Osteocyte (in vitro differentiated cells): Measurements from ENCODE around the gene RAB43. TPM values are rescaled to one million over a fixed set of nuclear protein-coding genes. Genes with fewer than 3 reads are reported as not detected.

Experiments used
- DNase-seq: peaks from one replicate; pipeline ENCODE4 v3.0.0; 2021; ENCODE audit warnings: mixed read lengths; ENCODE audit not compliant: unreplicated experiment; ENCODE audit errors: extremely low spot score
- H3K27ac Mint-ChIP-seq: one replicate; pipeline ENCODE4 v1.8.0; 2021; ENCODE audit warnings: mild to moderate bottlenecking, mixed read lengths; ENCODE audit not compliant: unreplicated experiment
- H3K27me3 Mint-ChIP-seq: one replicate; pipeline ENCODE4 v1.8.0; 2021; ENCODE audit warnings: mixed read lengths; ENCODE audit not compliant: unreplicated experiment
- H3K36me3 Mint-ChIP-seq: one replicate; pipeline ENCODE4 v1.8.0; 2021; ENCODE audit warnings: mixed read lengths; ENCODE audit not compliant: unreplicated experiment
- H3K4me1 Mint-ChIP-seq: one replicate; pipeline ENCODE4 v1.8.0; 2021; ENCODE audit warnings: mixed read lengths; ENCODE audit not compliant: unreplicated experiment
- H3K4me3 Mint-ChIP-seq: one replicate; pipeline ENCODE4 v1.8.0; 2021; ENCODE audit warnings: mild to moderate bottlenecking, moderate library complexity, mixed read lengths; ENCODE audit not compliant: unreplicated experiment
- H3K9me3 Mint-ChIP-seq: one replicate; pipeline ENCODE4 v1.8.0; 2021; ENCODE audit warnings: mixed read lengths; ENCODE audit not compliant: unreplicated experiment
- total RNA-seq: library from RNA; stranded (reverse); gene quantifications from 2 replicates; pipeline ENCODE4 v1.2.1, GENCODE V29; 2021
- TF ChIP-seq, protein P1 (sequence below): fragments of 200-600 bp; sonication (generic); IDR thresholded peaks from 2 replicates; pipeline ENCODE4 v1.5.0; 2021; ENCODE audit warnings: antibody characterized with exemption, mild to moderate bottlenecking, moderate library complexity

RAB43 gene
- total RNA-seq, 1 donor from 2014 or later = 23.2 TPM

DNA sequence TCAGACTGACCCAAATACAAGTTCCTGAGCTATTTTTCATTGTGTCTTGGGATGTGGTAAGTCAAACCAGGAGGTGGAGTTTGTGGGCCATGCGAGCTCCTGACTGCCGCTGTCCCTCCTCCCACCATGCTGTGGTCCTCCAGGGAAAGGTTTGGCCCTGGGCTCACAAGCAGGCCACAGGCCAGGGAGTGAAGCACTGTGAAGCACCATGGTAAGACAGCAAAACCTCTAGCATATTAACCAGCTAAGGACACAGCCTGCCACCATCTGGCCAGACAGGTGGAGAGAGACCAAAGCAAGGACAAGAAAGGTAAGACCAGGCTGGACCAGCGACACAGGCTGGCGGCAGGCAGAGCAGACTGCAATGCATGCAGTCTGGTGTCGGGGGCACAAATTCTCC lies 15.3 kb downstream of the RAB43 start:
- no peak overlapping the region for H3K4me3 Mint-ChIP-seq
- TF ChIP-seq, protein P1, sequence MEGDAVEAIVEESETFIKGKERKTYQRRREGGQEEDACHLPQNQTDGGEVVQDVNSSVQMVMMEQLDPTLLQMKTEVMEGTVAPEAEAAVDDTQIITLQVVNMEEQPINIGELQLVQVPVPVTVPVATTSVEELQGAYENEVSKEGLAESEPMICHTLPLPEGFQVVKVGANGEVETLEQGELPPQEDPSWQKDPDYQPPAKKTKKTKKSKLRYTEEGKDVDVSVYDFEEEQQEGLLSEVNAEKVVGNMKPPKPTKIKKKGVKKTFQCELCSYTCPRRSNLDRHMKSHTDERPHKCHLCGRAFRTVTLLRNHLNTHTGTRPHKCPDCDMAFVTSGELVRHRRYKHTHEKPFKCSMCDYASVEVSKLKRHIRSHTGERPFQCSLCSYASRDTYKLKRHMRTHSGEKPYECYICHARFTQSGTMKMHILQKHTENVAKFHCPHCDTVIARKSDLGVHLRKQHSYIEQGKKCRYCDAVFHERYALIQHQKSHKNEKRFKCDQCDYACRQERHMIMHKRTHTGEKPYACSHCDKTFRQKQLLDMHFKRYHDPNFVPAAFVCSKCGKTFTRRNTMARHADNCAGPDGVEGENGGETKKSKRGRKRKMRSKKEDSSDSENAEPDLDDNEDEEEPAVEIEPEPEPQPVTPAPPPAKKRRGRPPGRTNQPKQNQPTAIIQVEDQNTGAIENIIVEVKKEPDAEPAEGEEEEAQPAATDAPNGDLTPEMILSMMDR = no peak
- no peaks in the 10 kb centered on the region for H3K4me1 Mint-ChIP-seq
- no peaks in the 10 kb centered on the region for H3K27me3 Mint-ChIP-seq
- H3K9me3 Mint-ChIP-seq = no peaks in the 10 kb centered on the region
- peaks cover 8% of the 10 kb centered on the region for H3K36me3 Mint-ChIP-seq
- no peak overlapping the region for H3K27ac Mint-ChIP-seq
- DNase-seq = no peak

DNA sequence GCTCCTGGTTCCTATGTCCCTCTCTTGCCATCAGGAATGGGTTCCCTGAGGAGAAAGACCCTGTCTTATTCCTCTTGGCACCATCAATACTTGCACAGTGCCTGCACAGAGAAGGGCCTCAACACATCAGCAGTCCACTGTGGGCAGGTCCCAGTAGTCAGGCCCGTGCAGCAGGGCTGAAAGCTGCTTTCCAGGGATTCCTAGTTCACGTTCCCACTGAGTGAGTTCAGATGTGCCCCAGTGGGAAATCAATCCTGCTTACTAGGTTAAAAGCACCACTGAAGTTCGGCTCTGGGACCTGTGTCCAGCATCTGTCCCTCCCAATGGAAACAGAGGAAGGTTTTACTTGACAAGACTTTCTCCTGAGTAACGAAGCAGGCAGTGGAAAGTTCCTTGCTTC lies 15.7 kb downstream of the RAB43 start:
- Mint-ChIP-seq H3K4me3 (no peak overlapping the region), H3K4me1 (no peaks in the 10 kb centered on the region), H3K27ac (no peak overlapping the region), H3K9me3 (no peaks in the 10 kb centered on the region), H3K27me3 (no peaks in the 10 kb centered on the region), H3K36me3 (peaks cover 8% of the 10 kb centered on the region)
- TF ChIP-seq, protein P1 = no peak
- no peak for DNase-seq

DNA sequence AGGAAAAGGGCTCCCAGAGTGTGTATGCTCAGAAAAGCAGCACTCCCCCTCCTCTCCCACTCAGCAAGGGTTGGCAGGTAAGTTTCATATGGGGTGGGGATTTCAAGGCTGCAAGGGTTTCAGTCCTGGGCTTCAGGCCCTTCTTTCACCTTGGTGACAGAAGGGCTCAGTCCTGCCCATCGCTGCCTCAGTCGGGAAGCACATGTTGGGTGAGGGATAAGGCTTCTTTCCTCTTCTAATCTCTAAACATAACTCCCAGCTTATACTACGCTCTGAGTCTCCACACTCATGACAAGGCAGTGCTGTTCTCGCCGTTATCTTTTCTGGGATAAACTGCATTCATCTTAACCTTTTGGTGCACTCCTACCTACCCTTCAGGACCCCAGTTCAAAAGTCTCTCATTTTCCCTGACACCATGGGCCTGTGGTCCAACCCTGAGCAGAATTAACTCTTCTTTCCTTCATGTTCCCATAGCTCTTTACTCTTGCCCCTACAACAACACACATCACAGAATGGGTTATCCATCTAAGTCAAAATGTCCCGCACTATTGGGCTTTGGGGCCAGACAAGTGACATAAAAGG lies 17.0 kb downstream of the RAB43 start:
- Mint-ChIP-seq H3K36me3 (peaks cover 8% of the 10 kb centered on the region), H3K9me3 (no peaks in the 10 kb centered on the region), H3K27me3 (no peaks in the 10 kb centered on the region), H3K27ac (no peak overlapping the region), H3K4me3 (no peak overlapping the region), H3K4me1 (no peaks in the 10 kb centered on the region)
- TF ChIP-seq, protein P1 = no peak
- DNase-seq = no peak

DNA sequence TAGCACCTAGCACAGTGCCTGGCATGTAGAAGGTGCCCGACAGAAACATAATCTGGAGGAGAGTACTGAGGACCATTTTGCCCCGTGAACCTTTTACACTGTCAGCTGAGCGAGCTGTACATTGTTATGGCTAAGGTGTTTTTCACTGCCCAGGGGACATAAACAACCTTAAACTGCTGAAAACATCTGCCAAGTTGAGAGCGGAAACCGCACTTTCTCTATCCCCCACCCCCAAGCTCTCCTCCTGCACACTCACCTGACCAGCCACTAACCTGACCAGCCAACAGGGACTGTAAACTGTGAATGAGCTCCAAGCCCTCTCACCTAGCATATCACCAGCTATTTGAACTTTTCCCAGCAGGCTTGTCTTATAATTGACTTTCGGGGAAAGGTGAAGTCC lies 17.6 kb downstream of the RAB43 start:
- H3K9me3 Mint-ChIP-seq = no peaks in the 10 kb centered on the region
- no peak for DNase-seq
- no peaks in the 10 kb centered on the region for H3K4me1 Mint-ChIP-seq
- no peak overlapping the region for H3K27ac Mint-ChIP-seq
- H3K27me3 Mint-ChIP-seq = no peaks in the 10 kb centered on the region
- no peak overlapping the region for H3K4me3 Mint-ChIP-seq
- peaks cover 9% of the 10 kb centered on the region for H3K36me3 Mint-ChIP-seq
- TF ChIP-seq, protein P1 = no peak

DNA sequence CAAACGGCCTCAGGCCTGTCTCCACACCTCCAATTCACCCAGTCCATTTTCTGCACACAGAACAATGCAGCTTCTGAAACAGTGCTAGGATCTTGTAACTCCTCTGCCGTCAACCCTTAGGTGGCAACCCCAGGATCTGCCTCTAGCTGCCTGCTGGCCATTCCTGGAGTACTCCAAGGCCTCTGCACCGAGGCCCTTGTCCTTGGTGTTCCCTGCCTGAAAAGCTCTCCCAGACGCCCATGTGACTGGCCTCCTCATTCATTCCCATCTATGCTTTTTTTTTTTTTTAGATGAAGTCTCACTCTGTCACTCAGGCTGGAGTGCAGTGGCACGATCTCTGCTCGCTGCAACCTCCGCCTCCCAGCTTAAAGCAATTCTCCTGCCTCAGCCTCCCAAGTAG lies 18.3 kb downstream of the RAB43 start:
- peaks cover 2% of the 10 kb centered on the region for H3K9me3 Mint-ChIP-seq
- no peak overlapping the region for H3K27ac Mint-ChIP-seq
- H3K27me3 Mint-ChIP-seq = no peaks in the 10 kb centered on the region
- H3K36me3 Mint-ChIP-seq = peaks cover 11% of the 10 kb centered on the region
- H3K4me1 Mint-ChIP-seq = no peaks in the 10 kb centered on the region
- TF ChIP-seq, protein P1 = no peak
- DNase-seq = no peak
- H3K4me3 Mint-ChIP-seq = no peak overlapping the region
